IMR-90 (cell line): Measurements from ENCODE around the gene CHST8. TPM values are rescaled to one million over a fixed set of nuclear protein-coding genes. Genes with fewer than 3 reads are reported as not detected.

Experiments used
- ATAC-seq: fragments of 200-7000 bp; cut with Tn5 transposase; 2 replicates; pipeline ENCODE4 v1.9.1; 2020; ENCODE audit warnings: low read depth, mild to moderate bottlenecking, moderate library complexity
- BruUV-seq: library from RNA; stranded (reverse); fragments of 400-500 nt; replicated peaks from 2 replicates; lab custom pipeline; 2021; lab: Mats Ljungman, UMichigan
- CTCF ChIA-PET: fragments of 300-600 bp; formaldehyde crosslinking; extraction: SDS; loops from one replicate; lab custom pipeline; 2021; ENCODE audit warnings: antibody characterized with exemption; lab: Yijun Ruan, JAX
- POLR2A ChIA-PET: fragments of 300-600 bp; sonication (Branson Sonifier 250); formaldehyde crosslinking; loops from one replicate; lab custom pipeline; 2022; ENCODE audit warnings: antibody characterized with exemption; ENCODE audit not compliant: unreplicated experiment; lab: Charles Lee
- DNase-seq: peaks from one replicate; pipeline ENCODE4 v3.0.0; 2013
- H2AFZ ChIP-seq: replicated peaks from 2 replicates; pipeline ENCODE3; 2013; ENCODE audit warnings: low read length, mild to moderate bottlenecking; ENCODE audit not compliant: poor library complexity
- H2AK5ac ChIP-seq: 2 replicates; pipeline ENCODE4 v1.6.1; 2013; ENCODE audit warnings: low read depth, low read length, inconsistent platforms
- H2AK9ac ChIP-seq: replicated peaks from 2 replicates; pipeline ENCODE3; 2013; ENCODE audit warnings: mild to moderate bottlenecking, low read depth, low read length, moderate library complexity; ENCODE audit not compliant: poor library complexity
- H2BK120ac ChIP-seq: 2 replicates; pipeline ENCODE4 v1.6.1; 2013; ENCODE audit warnings: low read depth, low read length, inconsistent platforms
- H2BK15ac ChIP-seq: 3 replicates; pipeline ENCODE4 v1.6.1; 2013; ENCODE audit warnings: low read depth, low read length, inconsistent platforms
- H2BK20ac ChIP-seq: 2 replicates; pipeline ENCODE4 v1.6.1; 2013; ENCODE audit warnings: low read depth, mild to moderate bottlenecking, inconsistent platforms, low read length, moderate library complexity
- H2BK5ac ChIP-seq: 2 replicates; pipeline ENCODE4 v1.6.1; 2013; ENCODE audit warnings: mild to moderate bottlenecking, low read depth, low read length, inconsistent platforms; ENCODE audit not compliant: poor library complexity, severe bottlenecking
- H3K14ac ChIP-seq: replicated peaks from 2 replicates; pipeline ENCODE4 v1.6.1; 2013; ENCODE audit warnings: low read depth, low read length, inconsistent platforms
- H3K18ac ChIP-seq: 2 replicates; pipeline ENCODE4 v1.6.1; 2013; ENCODE audit warnings: low read depth, low read length, control low read depth
- H3K23ac ChIP-seq: 2 replicates; pipeline ENCODE4 v1.6.1; 2013; ENCODE audit warnings: low read depth, low read length, inconsistent platforms
- H3K27ac ChIP-seq: 2 replicates; pipeline ENCODE4 v1.5.1; 2013; ENCODE audit warnings: mild to moderate bottlenecking, control low read depth, low read length; ENCODE audit not compliant: insufficient read depth
- H3K27me3 ChIP-seq: 2 replicates; pipeline ENCODE4 v1.6.1; 2013; ENCODE audit warnings: low read length; ENCODE audit not compliant: control insufficient read depth, insufficient read depth
- H3K36me3 ChIP-seq: 2 replicates; pipeline ENCODE4 v1.6.1; 2013; ENCODE audit warnings: low read length, mixed read lengths; ENCODE audit not compliant: control insufficient read depth, insufficient read depth
- H3K4ac ChIP-seq: 2 replicates; pipeline ENCODE4 v1.6.1; 2013; ENCODE audit warnings: low read depth, low read length, inconsistent platforms
- H3K4me1 ChIP-seq: 2 replicates; pipeline ENCODE4 v1.6.1; 2013; ENCODE audit warnings: low read length, mixed read lengths; ENCODE audit not compliant: control insufficient read depth, insufficient read depth
- H3K4me2 ChIP-seq: 2 replicates; pipeline ENCODE4 v1.6.1; 2013; ENCODE audit warnings: low read depth, mild to moderate bottlenecking, control low read depth, low read length, moderate library complexity
- H3K4me3 ChIP-seq: 2 replicates; pipeline ENCODE4 v1.5.1; 2013; ENCODE audit warnings: low read depth, mild to moderate bottlenecking, control low read depth, low read length, moderate library complexity; ENCODE audit not compliant: insufficient read depth
- H3K56ac ChIP-seq: 2 replicates; pipeline ENCODE4 v1.6.1; 2013; ENCODE audit warnings: low read length, inconsistent platforms; ENCODE audit not compliant: insufficient read depth; ENCODE audit errors: extremely low read depth
- H3K79me1 ChIP-seq, 2 experiments: 2 replicates each; pipeline ENCODE4 v1.6.1; 2013; ENCODE audit warnings: low read length in 2 of 2, inconsistent platforms in 1 of 2, low read depth in 1 of 2
- H3K9ac ChIP-seq: 2 replicates; pipeline ENCODE4 v1.6.1; 2013; ENCODE audit warnings: low read depth, low read length, control low read depth
- H3K9me1 ChIP-seq: 2 replicates; pipeline ENCODE4 v1.6.1; 2013; ENCODE audit warnings: low read length, inconsistent platforms; ENCODE audit not compliant: insufficient read depth
- H3K9me3 ChIP-seq: 2 replicates; pipeline ENCODE4 v1.6.1; 2013; ENCODE audit warnings: low read length; ENCODE audit not compliant: control insufficient read depth, insufficient read depth
- H4K20me1 ChIP-seq: 2 replicates; pipeline ENCODE4 v1.6.1; 2013; ENCODE audit warnings: low read length, inconsistent platforms; ENCODE audit not compliant: insufficient read depth
- H4K5ac ChIP-seq: 2 replicates; pipeline ENCODE4 v1.6.1; 2013; ENCODE audit warnings: mild to moderate bottlenecking, low read depth, low read length, control low read depth
- H4K8ac ChIP-seq, 2 experiments: 2 replicates each; pipeline ENCODE4 v1.6.1; 2013; ENCODE audit warnings: low read depth in 2 of 2, low read length in 2 of 2, control low read depth in 1 of 2, inconsistent platforms in 1 of 2
- H4K91ac ChIP-seq: 2 replicates; pipeline ENCODE4 v1.6.1; 2013; ENCODE audit warnings: low read depth, low read length, inconsistent platforms; ENCODE audit not compliant: insufficient read depth
- BHLHE40 ChIP-seq: fragments of 150-350 bp; IDR thresholded peaks from 2 replicates; pipeline ENCODE4 v1.6.1; 2016; ENCODE audit warnings: mild to moderate bottlenecking, low read depth, low read length
- CEBPB ChIP-seq: IDR thresholded peaks from 2 replicates; pipeline ENCODE4 v1.6.1; 2012; ENCODE audit warnings: low read depth, low read length, improper control_type of control experiment
- MAFK ChIP-seq: IDR thresholded peaks from 2 replicates; pipeline ENCODE4 v1.6.1; 2012; ENCODE audit warnings: low read depth, low read length, improper control_type of control experiment
- SMC3 ChIP-seq: fragments of 150-350 bp; IDR thresholded peaks from 2 replicates; pipeline ENCODE4 v1.6.1; 2016; ENCODE audit warnings: low read depth, mild to moderate bottlenecking, antibody characterized with exemption, low read length, moderate library complexity
- WGBS, 2 experiments: methylation state at CpG; one replicate each; pipeline versions ENCODE4 v1.1.5 to v1.1.7; 2013; ENCODE audit warnings: missing lambda C conversion rate in 2 of 2; ENCODE audit not compliant: insufficient read length in 1 of 2; ENCODE audit errors: extremely low coverage in 2 of 2; 5-methylcytosine and 5-hydroxymethylcytosine counted together
- dilution Hi-C: fragments of 300-500 bp; cut with HindIII; formaldehyde crosslinking; loops from one replicate; pipeline ENCODE4 v1.14.3; 2018; ENCODE audit warnings: low sequenced_read_pairs; ENCODE audit not compliant: unreplicated experiment
- in situ Hi-C: fragments of 300-500 bp; cut with MboI; formaldehyde crosslinking; loops from 3 replicates; pipeline ENCODE4 v1.14.3; 2019; ENCODE audit warnings: low sequenced_read_pairs, inconsistent platforms, mixed read lengths
- intact Hi-C: fragments of 100-400 bp; cut with micrococcal nuclease; formaldehyde crosslinking; loops from 2 replicates; pipeline ENCODE4 v1.10.0; 2022
- polyA plus RNA-seq, 3 experiments: library from polyadenylated mRNA; depleted of rRNA; stranded (reverse); fragments of >200 nt; gene quantifications; 2 replicates each; pipeline ENCODE4 v1.2.3, GENCODE V29; 2012; ENCODE audit warnings: low replicate concordance in 1 of 3
- total RNA-seq: library from RNA; depleted of rRNA; stranded (reverse); fragments of >200 nt; gene quantifications from 2 replicates; pipeline ENCODE4 v1.2.3, GENCODE V29; 2012

CHST8 gene
- total and polyA plus RNA-seq, 2 of the 4 experiments (the other 2 are of a cell fraction) = not detected

- H3K4me3 ChIP-seq = no peak overlapping the region
- no peak overlapping the region for H3K27ac ChIP-seq
- H2AK5ac ChIP-seq = no peak overlapping the region
- no peak overlapping the region for H4K5ac ChIP-seq
- H3K9me3 ChIP-seq = no peaks in the 10 kb centered on the region
- no peak overlapping the region for H3K23ac ChIP-seq
- H2BK20ac ChIP-seq = no peak overlapping the region
- H2AFZ ChIP-seq = no peak overlapping the region
- no peaks in the 10 kb centered on the region for H3K79me1 ChIP-seq
- in situ Hi-C loops = loop anchor here (5.0 to 25.0 kb wide), 2 partner anchors 320 to 560 kb away; no protein-coding TSS in a partner anchor
- POLR2A ChIA-PET = no interaction called here
- no peaks in the 10 kb centered on the region for H3K4me1 ChIP-seq
- no TSS peak for BruUV-seq
- H2BK120ac ChIP-seq = no peak overlapping the region
- H3K4ac ChIP-seq = no peak overlapping the region
- no peak overlapping the region for H3K56ac ChIP-seq
- ATAC-seq = no peak
- dilution Hi-C loops = no loop called here
- no peak overlapping the region for H3K14ac ChIP-seq
- WGBS, 2 experiments = 60% methylated on average over 2 of the region's 9 CpGs; no CpG with 5 or more reads in 1 of the 2 experiments
- no peak for TF ChIP-seq BHLHE40
- no peak for TF ChIP-seq CEBPB
- no peak for TF ChIP-seq SMC3
- TF ChIP-seq MAFK = no peak
- CTCF ChIA-PET = interaction anchor here (0.5 to 3.2 kb wide), 45 partner anchors 8 to 714 kb away, joined by 3 to 36 read pairs (median 4); partner anchors contain the start of gene KCTD15
- H4K91ac ChIP-seq = no peak overlapping the region
- no peak overlapping the region for H2BK5ac ChIP-seq
- H3K36me3 ChIP-seq = no peaks in the 10 kb centered on the region
- H3K9ac ChIP-seq = no peak overlapping the region
- H2BK15ac ChIP-seq = no peak overlapping the region
- no peak overlapping the region for H2AK9ac ChIP-seq
- H3K4me2 ChIP-seq = no peak overlapping the region
- intact Hi-C loops = loop anchor here (10.0 kb wide), 1 partner anchor 653 kb away; no protein-coding TSS in a partner anchor
- 0 out of 2 replicates have a peak, but pooled peaks cover 4% of the 10 kb centered on the region for H3K9me1 ChIP-seq
- DNase-seq = no peak
- no peak overlapping the region for H3K18ac ChIP-seq
- no peaks in the 10 kb centered on the region for H4K20me1 ChIP-seq
- no peak overlapping the region for H4K8ac ChIP-seq
- H3K27me3 ChIP-seq = peaks cover 16% of the 10 kb centered on the region; the same call in 1 of the 2 replicates
Observed at GRCh38 chr19:33777351-33777750, 155.6 kb downstream of the CHST8 start.
